K562 (cell line): ENCODE data around the gene DPAGT1. TPM values are rescaled to one million over a fixed set of nuclear protein-coding genes. Genes with fewer than 3 reads are reported as not detected.

Experiments used
- CTBP1 ChIP-seq: fragments of 450-650 bp; IDR thresholded peaks from 2 replicates; pipeline ENCODE4 v1.6.1; 2016; ENCODE audit warnings: borderline replicate concordance
- FIP1L1 ChIP-seq: fragments of 200-400 bp; formaldehyde crosslinking; IDR thresholded peaks from 2 replicates; pipeline ENCODE4 v1.6.1; 2018; ENCODE audit warnings: mild to moderate bottlenecking, low read depth, low read length; ENCODE audit not compliant: poor library complexity, severe bottlenecking
- HMG20A ChIP-seq: fragments of 450-650 bp; formaldehyde crosslinking; conservative IDR thresholded peaks from 2 replicates; pipeline ENCODE4 v1.4.0; 2020; ENCODE audit warnings: mild to moderate bottlenecking, mixed read lengths
- JUN ChIP-seq, 2 experiments: sonication (generic) in 1 of 2; formaldehyde crosslinking in 1 of 2; IDR thresholded peaks; 2 replicates each; pipeline versions ENCODE4 v1.6.1 to v1.8.0; 2012 to 2022; ENCODE audit warnings: borderline replicate concordance in 2 of 2, mild to moderate bottlenecking in 2 of 2, improper control_type of control experiment in 1 of 2, low read depth in 1 of 2, low read length in 1 of 2, missing genetic modification reagents in 1 of 2
- KAT7 ChIP-seq: sonication (generic); formaldehyde crosslinking; IDR thresholded peaks from 2 replicates; pipeline ENCODE4 v1.8.0; 2022; ENCODE audit warnings: missing genetic modification reagents, mild to moderate bottlenecking, borderline replicate concordance
- MYNN ChIP-seq, 2 experiments: sonication (generic); formaldehyde crosslinking in 1 of 2; IDR thresholded peaks; 2 replicates each; pipeline versions ENCODE4 v1.5.0 to v1.6.1; 2016 to 2020; ENCODE audit warnings: antibody characterized with exemption in 1 of 2, missing genetic modification reagents in 1 of 2
- NR3C1 ChIP-seq: sonication (generic); formaldehyde crosslinking; IDR thresholded peaks from 2 replicates; pipeline ENCODE4 v1.8.1; 2022; ENCODE audit warnings: missing genetic modification reagents
- RBBP5 ChIP-seq: fragments of 200-600 bp; sonication (generic); IDR thresholded peaks from 2 replicates; pipeline ENCODE4 v1.6.1; 2012; ENCODE audit warnings: borderline replicate concordance, mild to moderate bottlenecking, low read length, control low read depth, inconsistent platforms; ENCODE audit not compliant: insufficient read depth, poor library complexity, severe bottlenecking
- RBFOX2 ChIP-seq: fragments of 200-400 bp; formaldehyde crosslinking; IDR thresholded peaks from 2 replicates; pipeline ENCODE4 v1.6.1; 2017; ENCODE audit warnings: low read depth, mild to moderate bottlenecking, low read length, moderate library complexity
- SRSF3 ChIP-seq: fragments of 200-400 bp; formaldehyde crosslinking; IDR thresholded peaks from 2 replicates; pipeline ENCODE4 v1.6.1; 2016; ENCODE audit warnings: mild to moderate bottlenecking, low read length, moderate library complexity; ENCODE audit not compliant: insufficient read depth
- STAT5A ChIP-seq: IDR thresholded peaks from 2 replicates; pipeline ENCODE4 v1.6.1; 2012; ENCODE audit warnings: low read length, inconsistent platforms, borderline replicate concordance
- TGIF2 ChIP-seq: sonication (generic); formaldehyde crosslinking; IDR thresholded peaks from 2 replicates; pipeline ENCODE4 v1.8.1; 2022; ENCODE audit warnings: mild to moderate bottlenecking, missing genetic modification reagents, moderate library complexity
- ZNF253 ChIP-seq: fragments of 250-450 bp; sonication (Bioruptor Pico); conservative IDR thresholded peaks from 2 replicates; pipeline ENCODE4 v1.6.1; 2021; ENCODE audit warnings: mild to moderate bottlenecking
- ZNF76 ChIP-seq: fragments of 250-450 bp; sonication (Bioruptor Pico); IDR thresholded peaks from 2 replicates; pipeline ENCODE4 v1.4.0; 2020; ENCODE audit warnings: mild to moderate bottlenecking, moderate library complexity, borderline replicate concordance
- polyA plus RNA-seq, 8 experiments: library from polyadenylated mRNA; depleted of rRNA in 4 of 8; stranded (reverse) in 5 of 8; unstranded in 3 of 8; fragments of >200 nt; fragmentation: Nextera tagmentation in 2 of 8; fragmentation: Illumina TruSeq in 1 of 8; extraction: Ambion mirVana in 2 of 8; extraction: Trizol in 1 of 8; gene quantifications; 2 replicates each; pipeline versions ENCODE4 v1.2.1 to v1.2.3, GENCODE V29; 2011 to 2014; ENCODE audit warnings: inconsistent platforms in 1 of 8, missing spikeins in 1 of 8
- total RNA-seq, 7 experiments: library from RNA; depleted of rRNA in 6 of 7; stranded (reverse); fragments of >200 nt in 6 of 7; fragmentation: Illumina TruSeq in 2 of 7; extraction: Trizol in 2 of 7; gene quantifications; 2 replicates each; pipeline versions ENCODE4 v1.2.1 to v1.2.3, GENCODE V29; 2011 to 2021; ENCODE audit warnings: low replicate concordance in 1 of 7
- TF ChIP-seq, protein P1 (sequence below), 2 experiments: fragments of 450-650 bp in 1 of 2; sonication (generic) in 1 of 2; formaldehyde crosslinking in 1 of 2; IDR thresholded peaks; 2 replicates each; pipeline versions ENCODE4 v1.7.1 to v1.9.0; 2016 to 2022; ENCODE audit warnings: inconsistent platforms in 1 of 2, mild to moderate bottlenecking in 1 of 2, missing genetic modification reagents in 1 of 2
- TF ChIP-seq, protein P2 (sequence below): fragments of 250-450 bp; sonication (Bioruptor Pico); IDR thresholded peaks from 2 replicates; pipeline ENCODE4 v1.4.0; 2020; ENCODE audit warnings: mild to moderate bottlenecking

The DPAGT1 gene
- total and polyA plus RNA-seq, 9 of the 15 experiments (the other 6 are each of a cell fraction or from before 2014, with no cell fraction given): 29.9 to 135 (median 85.0) TPM

DNA sequence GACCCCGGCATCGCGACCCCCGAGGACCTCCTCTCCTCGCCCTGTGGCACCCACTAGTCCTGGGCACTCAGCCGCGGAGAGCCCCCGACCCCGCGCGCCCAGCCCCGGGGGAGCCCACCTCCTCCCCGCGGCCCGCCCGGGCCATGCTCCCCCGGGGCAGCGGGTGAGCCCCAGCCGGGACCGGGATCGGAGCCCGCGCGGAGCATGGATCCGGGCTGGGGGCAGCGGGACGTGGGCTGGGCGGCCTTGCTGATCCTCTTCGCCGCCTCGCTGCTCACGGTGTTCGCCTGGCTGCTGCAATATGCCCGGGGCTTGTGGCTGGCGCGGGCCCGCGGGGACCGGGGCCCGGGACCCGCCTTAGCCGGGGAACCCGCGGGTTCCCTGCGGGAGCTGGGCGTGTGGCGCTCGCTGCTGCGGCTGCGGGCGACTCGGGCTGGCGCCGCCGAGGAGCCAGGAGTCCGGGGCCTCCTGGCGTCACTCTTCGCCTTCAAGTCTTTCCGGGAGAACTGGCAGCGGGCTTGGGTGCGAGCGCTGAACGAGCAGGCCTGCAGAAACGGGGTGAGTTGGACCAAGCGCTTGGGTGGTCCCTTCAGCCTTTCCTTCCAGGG is 6.0 kb upstream of the DPAGT1 start (continued):
- TF ChIP-seq HMG20A (CRISPR knock-in tag) (no peak), STAT5A (no peak), NR3C1 (CRISPR knock-in tag) (no peak), MYNN (IDR thresholded peaks at IDR 0.05) (no peak), MYNN (CRISPR knock-in tag; IDR thresholded peaks at IDR 0.05) (no peak), SRSF3 (no peak), ZNF76 (no peak), CTBP1 (no peak), JUN (IDR thresholded peaks at IDR 0.05; ENCODE audit: borderline replicate concordance, low read depth, low read length) (no peak), JUN (CRISPR knock-in tag; IDR thresholded peaks at IDR 0.05; ENCODE audit: borderline replicate concordance) (no peak; the same call in 1 of the 2 replicates), ZNF253 (CRISPR knock-in tag) (no peak), RBBP5 (peak; percentile 25), TGIF2 (CRISPR knock-in tag) (0 out of 2 replicates have a peak, but pooled peaks have one; percentile 70), RBFOX2 (peak; percentile 72), KAT7 (CRISPR knock-in tag) (no peak), FIP1L1 (peak; percentile 22)
- TF ChIP-seq, protein P1, sequence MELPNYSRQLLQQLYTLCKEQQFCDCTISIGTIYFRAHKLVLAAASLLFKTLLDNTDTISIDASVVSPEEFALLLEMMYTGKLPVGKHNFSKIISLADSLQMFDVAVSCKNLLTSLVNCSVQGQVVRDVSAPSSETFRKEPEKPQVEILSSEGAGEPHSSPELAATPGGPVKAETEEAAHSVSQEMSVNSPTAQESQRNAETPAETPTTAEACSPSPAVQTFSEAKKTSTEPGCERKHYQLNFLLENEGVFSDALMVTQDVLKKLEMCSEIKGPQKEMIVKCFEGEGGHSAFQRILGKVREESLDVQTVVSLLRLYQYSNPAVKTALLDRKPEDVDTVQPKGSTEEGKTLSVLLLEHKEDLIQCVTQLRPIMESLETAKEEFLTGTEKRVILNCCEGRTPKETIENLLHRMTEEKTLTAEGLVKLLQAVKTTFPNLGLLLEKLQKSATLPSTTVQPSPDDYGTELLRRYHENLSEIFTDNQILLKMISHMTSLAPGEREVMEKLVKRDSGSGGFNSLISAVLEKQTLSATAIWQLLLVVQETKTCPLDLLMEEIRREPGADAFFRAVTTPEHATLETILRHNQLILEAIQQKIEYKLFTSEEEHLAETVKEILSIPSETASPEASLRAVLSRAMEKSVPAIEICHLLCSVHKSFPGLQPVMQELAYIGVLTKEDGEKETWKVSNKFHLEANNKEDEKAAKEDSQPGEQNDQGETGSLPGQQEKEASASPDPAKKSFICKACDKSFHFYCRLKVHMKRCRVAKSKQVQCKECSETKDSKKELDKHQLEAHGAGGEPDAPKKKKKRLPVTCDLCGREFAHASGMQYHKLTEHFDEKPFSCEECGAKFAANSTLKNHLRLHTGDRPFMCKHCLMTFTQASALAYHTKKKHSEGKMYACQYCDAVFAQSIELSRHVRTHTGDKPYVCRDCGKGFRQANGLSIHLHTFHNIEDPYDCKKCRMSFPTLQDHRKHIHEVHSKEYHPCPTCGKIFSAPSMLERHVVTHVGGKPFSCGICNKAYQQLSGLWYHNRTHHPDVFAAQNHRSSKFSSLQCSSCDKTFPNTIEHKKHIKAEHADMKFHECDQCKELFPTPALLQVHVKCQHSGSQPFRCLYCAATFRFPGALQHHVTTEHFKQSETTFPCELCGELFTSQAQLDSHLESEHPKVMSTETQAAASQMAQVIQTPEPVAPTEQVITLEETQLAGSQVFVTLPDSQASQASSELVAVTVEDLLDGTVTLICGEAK (IDR thresholded peaks at IDR 0.05): no peak
- TF ChIP-seq, protein P1 (CRISPR knock-in tag; IDR thresholded peaks at IDR 0.05): no peak
- TF ChIP-seq, protein P2, sequence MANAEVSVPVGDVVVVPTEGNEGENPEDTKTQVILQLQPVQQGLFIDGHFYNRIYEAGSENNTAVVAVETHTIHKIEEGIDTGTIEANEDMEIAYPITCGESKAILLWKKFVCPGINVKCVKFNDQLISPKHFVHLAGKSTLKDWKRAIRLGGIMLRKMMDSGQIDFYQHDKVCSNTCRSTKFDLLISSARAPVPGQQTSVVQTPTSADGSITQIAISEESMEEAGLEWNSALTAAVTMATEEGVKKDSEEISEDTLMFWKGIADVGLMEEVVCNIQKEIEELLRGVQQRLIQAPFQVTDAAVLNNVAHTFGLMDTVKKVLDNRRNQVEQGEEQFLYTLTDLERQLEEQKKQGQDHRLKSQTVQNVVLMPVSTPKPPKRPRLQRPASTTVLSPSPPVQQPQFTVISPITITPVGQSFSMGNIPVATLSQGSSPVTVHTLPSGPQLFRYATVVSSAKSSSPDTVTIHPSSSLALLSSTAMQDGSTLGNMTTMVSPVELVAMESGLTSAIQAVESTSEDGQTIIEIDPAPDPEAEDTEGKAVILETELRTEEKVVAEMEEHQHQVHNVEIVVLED (CRISPR knock-in tag): no peak
